ENCODE results near the gene SLC66A1. TPM values are rescaled to one million over a fixed set of nuclear protein-coding genes. Genes with fewer than 3 reads are reported as not detected.

The SLC66A1 gene
- total RNA-seq, 1 experiment from 2014 or later, result 22.5 TPM

GRCh38 chr1:19352839-19353238 lies 40.7 kb downstream of the SLC66A1 start:
- no peaks in the 10 kb centered on the region for H4K20me1 ChIP-seq (ENCODE audit: control insufficient read depth, insufficient read depth, insufficient read length)
- peak overlapping the region; percentile 21 for H3K18ac ChIP-seq (ENCODE audit: insufficient read length, low read depth, low read length)
- Mint-ChIP-seq H3K36me3 (ENCODE audit: insufficient read depth in 1 of 3, low read depth in 3 of 3) (peaks cover 35 to 71% (median 70%) of the 10 kb centered on the region in 3 experiments), H3K27me3 (ENCODE audit: low read depth) (no peaks in the 10 kb centered on the region; the same call in none of the 2 replicates), H3K27ac (peak overlapping the region in 2 of 3 experiments; percentile 69 to 87; a peak in 2 of 7 replicates), H3K4me3 (no peak overlapping the region), H3K4me1 (peaks cover 22 to 32% of the 10 kb centered on the region in 2 experiments), H3K9me3 (no peaks in the 10 kb centered on the region)
- H2AK5ac ChIP-seq (ENCODE audit: insufficient read length, low read length), result no peak overlapping the region
- no peak overlapping the region for H2BK120ac ChIP-seq (ENCODE audit: low read depth, low read length, poor library complexity, severe bottlenecking)
- H3K27me3 ChIP-seq (ENCODE audit: insufficient read depth, low read length), result no peaks in the 10 kb centered on the region
- no peak for DNase-seq
- no peak overlapping the region for H4K5ac ChIP-seq (ENCODE audit: insufficient read length, low read depth, low read length)
- H4K91ac ChIP-seq (ENCODE audit: insufficient read length, low read depth, low read length), result no peak overlapping the region
- H2BK5ac ChIP-seq (ENCODE audit: insufficient read length, low read length), result no peak overlapping the region
- no peak overlapping the region for H3K23ac ChIP-seq (ENCODE audit: insufficient read length, low read depth, low read length)
- no peak overlapping the region for H3K56ac ChIP-seq (ENCODE audit: insufficient read length, low read depth, low read length)
- H4K8ac ChIP-seq (replicated peaks; ENCODE audit: insufficient read length, low read depth, low read length), result no peak overlapping the region
- no peak overlapping the region for H2BK12ac ChIP-seq (ENCODE audit: insufficient read length, low read depth, low read length)
- H3K23me2 ChIP-seq (ENCODE audit: insufficient read length, low read depth, low read length, poor library complexity, severe bottlenecking), result no peaks in the 10 kb centered on the region
- H3T11ph ChIP-seq (ENCODE audit: low read length), result no peak overlapping the region
- H2BK20ac ChIP-seq (ENCODE audit: low read depth, low read length, poor library complexity, severe bottlenecking), result no peak overlapping the region
- H3K79me1 ChIP-seq (ENCODE audit: insufficient read depth, low read depth, low read length, poor library complexity, severe bottlenecking), result no peaks in the 10 kb centered on the region
- H3K4me2 ChIP-seq (ENCODE audit: insufficient read depth, insufficient read length, low read length), result no peak overlapping the region
- no peaks in the 10 kb centered on the region for H3K9me3 ChIP-seq (ENCODE audit: control insufficient read depth, low read depth, low read length)
- no peak overlapping the region for H3K27ac ChIP-seq (ENCODE audit: insufficient read length, low read depth, low read length)
- H2BK15ac ChIP-seq (ENCODE audit: low read depth, low read length), result no peak overlapping the region
- no peaks in the 10 kb centered on the region for H3K79me2 ChIP-seq (ENCODE audit: insufficient read depth, low read length)
- H3K14ac ChIP-seq (ENCODE audit: insufficient read depth, low read length), result peak overlapping the region; percentile 21
- no peak for TF ChIP-seq CTCF (conservative IDR thresholded peaks at IDR 0.05)
- no CpG with 5 or more reads among the region's 14 CpGs for WGBS (ENCODE audit: extremely low coverage, insufficient read length, low lambda C conversion rate)
- H3K4ac ChIP-seq (ENCODE audit: low read depth, low read length), result no peak overlapping the region; the same call in 1 of the 2 replicates
- H3K9ac ChIP-seq (ENCODE audit: extremely low read depth, insufficient read length, low read length), result no peak overlapping the region
- 0 out of 2 replicates have a peak, but pooled peaks cover 3% of the 10 kb centered on the region for H3K4me1 ChIP-seq (ENCODE audit: insufficient read depth, low read length)
- no peak overlapping the region for H2AFZ ChIP-seq (ENCODE audit: low read length)
